Measurements from ENCODE around the gene MYO3B.
"Not testable (repeated sequence)": the region's sequence is repeated elsewhere in the genome, so short reads cannot be mapped to it uniquely, and the experiment has no call there.

MYO3B gene

GRCh38 chr2:170377500-170378207 is 199.7 kb downstream of the MYO3B start:
- DNase-seq: no peak

GRCh38 chr2:170380267-170380666 is 202.3 kb downstream of the MYO3B start:
- DNase-seq: no peak

DNA sequence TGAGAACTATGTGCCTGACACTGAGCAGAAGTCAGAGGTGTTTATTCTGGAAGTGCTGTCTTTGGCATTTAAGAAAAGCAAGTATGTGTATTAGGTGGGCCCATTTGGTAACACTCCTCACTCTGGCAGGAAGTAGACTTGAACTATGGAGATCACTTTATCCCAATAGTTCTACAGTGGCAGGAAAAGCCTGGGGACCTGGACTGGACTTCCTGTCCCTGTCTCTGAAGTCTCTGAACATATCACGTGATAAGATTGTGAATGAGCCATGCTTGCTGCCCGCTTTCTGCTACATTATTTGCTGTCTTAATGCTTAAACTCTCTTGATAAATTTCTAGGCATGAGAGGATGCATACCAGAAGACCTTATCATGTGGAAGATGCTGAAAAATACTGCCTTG is 203.7 kb downstream of the MYO3B start:
- no peak for DNase-seq

- no peak for DNase-seq
Measured at GRCh38 chr2:170386554-170386953, 208.6 kb downstream of the MYO3B start.

DNA sequence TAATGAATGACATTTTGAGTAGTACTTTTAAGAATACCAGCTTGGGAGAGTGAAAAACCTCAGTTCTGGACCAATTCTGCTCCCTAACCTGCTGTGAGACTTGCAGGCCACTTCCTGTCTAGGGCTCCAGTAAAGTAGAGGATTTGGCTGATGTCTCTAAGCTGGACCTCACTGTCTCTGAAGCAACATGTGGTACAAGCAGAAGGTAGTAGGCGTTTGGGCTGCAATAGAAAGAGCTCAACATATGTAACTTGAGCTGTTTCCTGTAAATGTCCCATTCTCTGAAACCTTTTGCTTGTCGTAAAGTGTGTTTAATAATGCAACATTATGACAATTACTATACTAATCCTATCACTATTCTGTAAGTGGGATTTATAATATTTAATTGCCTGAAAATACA is 213.1 kb downstream of the MYO3B start:
- DNase-seq: no peak

- no peak for DNase-seq
Measured at GRCh38 chr2:170391697-170392096, 213.8 kb downstream of the MYO3B start.

GRCh38 chr2:170393861-170394498 is 216.0 kb downstream of the MYO3B start:
- DNase-seq: no peak

GRCh38 chr2:170394641-170395387 is 216.9 kb downstream of the MYO3B start:
- no peak for DNase-seq

- DNase-seq: peak; percentile 5
Measured at GRCh38 chr2:170396799-170397459, 219.0 kb downstream of the MYO3B start.

DNA sequence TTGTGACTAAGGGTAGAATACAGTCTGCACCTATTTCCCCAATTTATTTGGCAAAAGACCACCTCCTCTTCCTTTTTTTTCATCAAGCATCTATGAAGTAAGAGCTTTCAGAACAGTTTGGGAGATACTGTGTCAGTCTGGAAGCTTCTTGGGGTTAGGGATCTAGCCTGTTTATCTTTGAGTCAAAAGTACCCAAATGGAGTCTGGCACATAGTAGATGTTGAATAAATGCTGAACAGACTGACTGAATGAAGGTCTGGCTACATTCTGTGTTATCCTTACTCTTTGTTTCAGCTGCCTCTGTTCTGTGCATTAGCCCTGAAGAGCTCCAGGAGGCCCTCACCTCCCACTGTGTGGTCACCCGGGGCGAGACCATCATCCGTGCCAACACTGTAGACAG is 223.2 kb downstream of the MYO3B start:
- no peak for DNase-seq

- no peak for DNase-seq
Measured at GRCh38 chr2:170404846-170405245, 226.9 kb downstream of the MYO3B start.

- no peak for DNase-seq
Measured at GRCh38 chr2:170405326-170405725, 227.4 kb downstream of the MYO3B start.

GRCh38 chr2:170408461-170409163 is 230.7 kb downstream of the MYO3B start:
- DNase-seq: no peak

DNA sequence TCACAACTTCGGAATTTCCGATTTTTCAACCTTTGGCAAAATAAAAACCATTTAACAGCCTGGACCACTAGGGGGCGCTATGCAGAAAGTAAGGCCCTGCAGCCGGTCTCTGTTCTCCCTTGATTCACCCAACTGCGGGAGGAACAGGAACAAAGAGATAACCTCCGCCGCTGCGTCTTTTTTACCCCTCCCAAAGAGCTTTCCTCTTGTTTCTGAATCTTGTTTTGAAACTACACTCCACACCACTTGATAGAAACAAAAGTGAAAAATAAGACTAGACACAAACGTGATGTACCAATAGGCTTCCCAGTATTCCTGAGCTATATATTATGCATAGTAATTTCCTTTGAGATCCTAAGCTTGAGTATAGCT is 231.2 kb downstream of the MYO3B start:
- DNase-seq: peak; percentile 58

DNA sequence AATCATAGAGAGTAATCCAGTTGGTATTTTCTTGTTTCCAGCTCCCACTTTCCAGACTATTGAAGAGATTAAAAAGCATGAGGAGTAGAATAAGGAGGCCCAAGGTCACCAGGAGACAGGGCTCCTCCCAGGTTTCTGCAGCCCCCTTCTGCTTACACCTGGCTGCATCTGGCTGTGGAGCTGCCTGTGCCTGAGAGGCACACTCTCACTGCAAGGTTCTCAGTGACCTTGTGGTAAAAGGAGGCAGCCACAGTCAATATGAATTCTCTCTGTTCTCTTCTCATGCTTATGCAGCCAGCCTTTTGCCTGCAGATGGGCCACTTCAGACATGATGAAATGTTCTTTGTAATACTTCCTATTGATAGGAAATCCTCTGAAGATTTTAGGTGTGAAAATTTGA is 233.7 kb downstream of the MYO3B start:
- DNase-seq: no peak

- DNase-seq: no peak
Measured at GRCh38 chr2:170420961-170421687, 243.2 kb downstream of the MYO3B start.

DNA sequence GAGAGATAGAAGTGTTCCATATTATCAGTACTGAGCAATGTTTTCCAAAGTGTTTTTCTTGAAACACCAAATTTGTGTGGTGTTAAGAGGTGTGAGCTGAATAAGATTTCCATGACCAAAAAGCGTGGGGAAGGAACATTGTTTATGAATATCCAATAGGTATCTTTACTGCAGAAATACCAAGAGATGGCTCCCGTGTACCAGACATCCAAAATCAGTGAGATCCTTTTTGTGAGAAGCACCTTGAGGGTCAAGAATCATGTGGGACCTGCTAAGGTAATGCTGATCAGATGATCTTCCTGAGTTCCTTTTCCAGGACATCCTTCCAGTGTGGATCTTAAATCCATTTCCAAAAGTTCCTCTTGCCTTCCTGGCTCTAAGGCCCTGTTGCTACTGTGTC is 246.0 kb downstream of the MYO3B start:
- DNase-seq: no peak

- peak; percentile 10 for DNase-seq
Measured at GRCh38 chr2:170425281-170425751, 247.4 kb downstream of the MYO3B start.

DNA sequence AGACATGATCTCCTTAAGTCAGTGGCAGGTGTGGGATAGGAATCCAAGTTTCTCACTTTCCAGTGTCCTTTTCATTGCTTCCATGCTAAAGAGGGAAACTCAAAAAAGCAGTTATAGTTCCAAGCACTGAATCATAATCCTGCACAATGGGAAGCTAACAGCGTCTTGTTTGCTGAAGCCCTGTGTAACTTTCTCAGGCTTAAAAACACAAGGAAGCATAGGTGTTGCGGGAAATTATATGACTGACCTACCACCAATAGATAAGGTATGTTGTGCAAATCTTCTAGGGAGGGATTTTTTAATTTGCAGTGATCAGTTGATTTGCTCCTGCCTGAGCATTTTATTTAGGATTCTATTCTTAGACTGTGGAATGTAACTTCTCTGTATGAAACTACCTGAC is 250.9 kb downstream of the MYO3B start:
- no peak for DNase-seq

DNA sequence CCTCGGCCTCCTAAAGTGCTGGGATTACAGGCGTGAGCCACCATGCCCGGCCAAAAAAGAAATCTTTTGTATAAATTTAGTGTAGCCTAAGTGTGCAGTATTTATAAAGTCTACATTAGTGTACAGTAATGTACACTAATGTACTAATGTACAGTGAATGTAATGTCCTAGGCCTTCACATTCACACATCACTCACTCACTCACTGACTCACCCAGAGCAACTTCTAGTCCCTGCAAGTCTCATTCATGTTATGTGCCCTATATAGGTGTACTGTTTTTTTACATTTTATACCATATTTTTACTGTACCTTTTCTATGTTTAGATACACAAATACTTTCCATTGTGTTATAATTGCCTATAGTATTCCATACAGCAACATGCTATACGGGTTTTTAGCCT is 254.9 kb downstream of the MYO3B start:
- no peak for DNase-seq

DNA sequence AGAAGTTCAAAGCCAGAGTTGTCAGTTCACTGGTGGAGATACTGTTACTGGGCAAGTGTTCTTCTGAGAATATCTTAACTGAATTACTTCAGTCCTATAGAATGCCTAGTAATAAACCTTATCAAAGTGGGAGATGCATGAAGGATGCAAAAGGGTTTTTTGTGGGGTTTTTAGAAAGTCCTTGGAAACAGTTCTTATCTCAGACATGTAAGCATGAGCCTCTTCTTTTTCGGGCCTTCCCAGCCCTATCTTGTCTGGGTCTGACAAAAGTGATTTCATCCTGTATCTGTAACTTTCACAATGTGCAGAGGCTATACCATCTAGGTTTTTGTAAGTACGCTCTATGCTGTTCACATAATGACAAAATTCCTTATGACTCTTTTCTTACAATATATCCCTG is 255.5 kb downstream of the MYO3B start:
- no peak for DNase-seq

GRCh38 chr2:170434396-170434795 is 256.4 kb downstream of the MYO3B start:
- DNase-seq: not testable (repeated sequence)

Data from EL (cell line).